A673 (cell line): Measurements from ENCODE around the gene MRGPRE.

ENCODE experiments used
- CTCF ChIP-seq: fragments of 300-800, 200-600 bp; sonication (generic); conservative IDR thresholded peaks from 2 replicates; pipeline ENCODE4 v1.5.1; 2017; ENCODE audit warnings: low read depth, mild to moderate bottlenecking, antibody characterized with exemption, low read length, moderate library complexity, mixed read lengths
- EZH2 ChIP-seq: fragments of 200-600 bp; sonication (generic); IDR thresholded peaks from 2 replicates; pipeline ENCODE4 v1.6.1; 2017; ENCODE audit warnings: borderline replicate concordance, low read depth, mild to moderate bottlenecking, mixed read lengths, antibody characterized with exemption, low read length; ENCODE audit not compliant: poor library complexity, severe bottlenecking

- TF ChIP-seq CTCF (no peak), EZH2 (no peak)
Observed at GRCh38 chr11:3201112-3201581, 31.1 kb downstream of the MRGPRE start.
